Heart right ventricle (tissue), 16 donors: ENCODE measurements around the gene CEP112. TPM values are rescaled to one million over a fixed set of nuclear protein-coding genes. Genes with fewer than 3 reads are reported as not detected.

Experiments used
- ATAC-seq, 8 donors: fragments of 200-7000 bp; cut with Tn5 transposase; one replicate each; pipeline ENCODE4 v1.9.1; 2020; ENCODE audit warnings: mild to moderate bottlenecking in 8 of 8, moderate library complexity in 8 of 8, moderate number of reproducible peaks in 1 of 8
- DNase-seq, 2 donors: peaks; one replicate each; pipeline ENCODE4 v3.0.0-alpha.2; 2020
- H3K27ac ChIP-seq, 10 donors: fragments of 200-600 bp; sonication (generic) in 2 of 10; one replicate each; pipeline versions ENCODE4 v1.5.0 to v1.8.0; 2020 to 2022; ENCODE audit warnings: mild to moderate bottlenecking in 3 of 10
- H3K27me3 ChIP-seq, 7 donors: fragments of 200-600 bp; one replicate each; pipeline ENCODE4 v1.8.0; 2021 to 2022; ENCODE audit warnings: mild to moderate bottlenecking in 2 of 7
- H3K36me3 ChIP-seq, 9 donors: fragments of 200-600 bp; sonication (generic) in 1 of 9; one replicate each; pipeline versions ENCODE4 v1.5.0 to v1.8.0; 2020 to 2022; ENCODE audit warnings: mild to moderate bottlenecking in 2 of 9
- H3K4me1 ChIP-seq, 9 donors: fragments of 200-600 bp; sonication (generic) in 1 of 9; one replicate each; pipeline versions ENCODE4 v1.5.0 to v1.8.0; 2020 to 2022; ENCODE audit warnings: mild to moderate bottlenecking in 4 of 9
- H3K4me3 ChIP-seq, 10 donors: fragments of 200-600 bp; sonication (generic) in 2 of 10; one replicate each; pipeline versions ENCODE4 v1.5.0 to v1.8.0; 2020 to 2022; ENCODE audit warnings: mild to moderate bottlenecking in 7 of 10, moderate library complexity in 2 of 10
- H3K9me3 ChIP-seq, 11 donors: fragments of 200-600 bp in 10 of 11; sonication (generic) in 2 of 11; one replicate each; pipeline versions ENCODE4 v1.5.0 to v1.8.0; 2013 to 2022; ENCODE audit warnings: mild to moderate bottlenecking in 2 of 11, control low read depth in 1 of 11, moderate library complexity in 1 of 11
- CTCF ChIP-seq, 9 donors: fragments of 200-600 bp; sonication (generic) in 2 of 9; IDR thresholded peaks; one replicate each; pipeline versions ENCODE4 v1.5.0 to v1.8.0; 2021 to 2022; ENCODE audit warnings: antibody characterized with exemption in 9 of 9, mild to moderate bottlenecking in 5 of 9, moderate library complexity in 1 of 9
- WGBS, 2 donors: extraction: QIAGEN DNeasy Blood & Tissue Kit; methylation state at CpG; one replicate each; pipeline ENCODE4 v1.1.7; 2013; ENCODE audit warnings: inconsistent platforms in 1 of 2; 5-methylcytosine and 5-hydroxymethylcytosine counted together
- intact Hi-C, 10 donors: fragments of 100-400 bp; cut with DNase I; formaldehyde crosslinking; loops; one replicate each; pipeline versions ENCODE4 v1.11.1 to v1.14.2; 2022
- polyA plus RNA-seq, 2 donors: library from polyadenylated mRNA; stranded (reverse); fragments of 200-250 nt; gene quantifications; one replicate each; pipeline ENCODE4 v1.2.3, GENCODE V29; 2013
- total RNA-seq, 10 donors: library from RNA; stranded (reverse); fragmentation: NEBNext Ultra II Directional in 3 of 10; extraction: Animal tissue kit (Norgen Biotek cat#: 25700) in 3 of 10; gene quantifications; one replicate each; pipeline versions ENCODE4 v1.2.1 to v1.2.4, GENCODE V29; 2021 to 2023
- donor health status: Arrhythmogenic right ventricular cardiomyopathy.
- donor health status: ischemic (EF 13 %, LVEDD 7.1; RV severe dilation, severe dysfunction).
- donor health status: healthy with polysubstance abuse.
- donor health status: DM: no; HTN: yes; CAD: no.
- donor health status: DM: no; HTN: no; CAD: no.
- donor health status: ischemic (EF 25% LVEDD 6.9; RV normal size, moderate dysfunction).
- donor health status: ischemic (EF 25% LVEDD 5.7; RV mildly dilated, moderate dysfunction).
- donor health status: healthy.
- donor health status: DM: yes; HTN: yes; CAD: no.
- donor health status: Ischemic cardiomyopathy.
- donor health status: ischemic (EF 35%, LVEDD 5.7; RV mildly dilated, moderate dysfunction).
- donor health status: nonischemic (EF 11% LVEDD 7.7; RV severe dilation, severe dysfunction).
- donor health status: DM: yes; HTN: yes; CAD: no.
- donor health status: PGD.
- donor health status: ischemic (EF 29% LVEDD 5.4; RV normal size, mild dysfunction).
- donor health status: nonischemic (EF 23%, LVEDD 6.1; RV moderate dilation, normal function).

CEP112 gene
- total and polyA plus RNA-seq, 12 donors = 6.7 to 30.0 (median 16.3) TPM

DNA sequence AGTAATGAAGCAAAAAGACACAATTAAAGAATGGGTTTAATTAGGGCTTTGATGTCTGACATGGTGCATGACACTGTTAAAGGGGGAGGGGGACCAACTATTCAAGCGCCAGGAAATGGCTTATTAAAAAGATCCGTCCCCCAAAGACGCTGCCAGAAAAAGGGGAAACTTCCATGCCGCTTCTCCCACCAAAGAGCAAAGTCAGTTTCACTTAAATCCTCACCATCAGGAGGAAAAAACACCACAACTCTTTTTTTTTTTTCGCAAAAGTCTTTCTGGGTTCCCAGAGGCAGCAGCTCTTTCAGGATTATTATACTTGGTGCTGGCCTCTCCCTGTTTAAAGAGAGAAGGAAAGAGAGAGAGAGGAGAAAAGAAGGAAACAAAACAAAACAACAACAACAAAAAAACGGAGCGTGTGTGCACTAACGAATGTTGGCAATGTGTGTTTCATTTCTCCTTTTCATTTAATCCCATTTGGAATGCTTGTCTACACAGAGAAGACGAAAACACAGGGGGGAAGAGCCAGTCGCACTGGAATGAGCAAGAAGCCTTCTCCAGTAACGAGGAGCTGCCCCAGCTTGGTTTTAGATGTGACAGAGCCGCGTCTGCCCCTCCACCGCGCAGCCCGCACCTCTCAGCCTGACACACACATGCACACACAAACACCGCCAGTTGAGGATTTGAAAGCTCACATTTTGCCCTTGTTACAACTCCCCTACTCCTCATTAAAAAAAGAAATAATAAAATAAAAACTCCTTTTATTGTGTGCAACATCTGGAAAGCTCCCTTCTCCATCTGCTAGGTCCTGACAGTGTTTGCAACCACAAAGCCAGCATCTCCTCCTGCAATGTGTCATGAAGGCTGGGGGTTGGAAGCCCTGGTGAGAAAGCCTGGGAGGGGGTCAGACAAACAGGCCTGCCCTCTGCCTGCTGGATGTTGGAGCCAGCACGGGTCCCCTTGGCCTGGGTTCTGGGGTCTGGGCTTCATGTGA, 597.8 kb downstream of the CEP112 start:
- intact Hi-C loops = no loop called here
- DNase-seq = no peak
- no peak for TF ChIP-seq CTCF (IDR thresholded peaks at IDR 0.05)
- peak in 1 of 8 donors; percentile 38 for ATAC-seq
- peak overlapping the region in 1 of 10 donors; percentile 36 for H3K27ac ChIP-seq
- H3K9me3 ChIP-seq = no peaks in the 10 kb centered on the region
- peaks cover 0 to 7% (median 0%) of the 10 kb centered on the region in 9 donors for H3K4me1 ChIP-seq
- no peaks in the 10 kb centered on the region for H3K27me3 ChIP-seq
- H3K4me3 ChIP-seq = peak overlapping the region in 6 of 10 donors; percentile 16 to 33 (median 22)
- no peaks in the 10 kb centered on the region for H3K36me3 ChIP-seq
- WGBS, 2 donors = 43 to 53% methylated on average over 18 of the region's 18 CpGs

DNA sequence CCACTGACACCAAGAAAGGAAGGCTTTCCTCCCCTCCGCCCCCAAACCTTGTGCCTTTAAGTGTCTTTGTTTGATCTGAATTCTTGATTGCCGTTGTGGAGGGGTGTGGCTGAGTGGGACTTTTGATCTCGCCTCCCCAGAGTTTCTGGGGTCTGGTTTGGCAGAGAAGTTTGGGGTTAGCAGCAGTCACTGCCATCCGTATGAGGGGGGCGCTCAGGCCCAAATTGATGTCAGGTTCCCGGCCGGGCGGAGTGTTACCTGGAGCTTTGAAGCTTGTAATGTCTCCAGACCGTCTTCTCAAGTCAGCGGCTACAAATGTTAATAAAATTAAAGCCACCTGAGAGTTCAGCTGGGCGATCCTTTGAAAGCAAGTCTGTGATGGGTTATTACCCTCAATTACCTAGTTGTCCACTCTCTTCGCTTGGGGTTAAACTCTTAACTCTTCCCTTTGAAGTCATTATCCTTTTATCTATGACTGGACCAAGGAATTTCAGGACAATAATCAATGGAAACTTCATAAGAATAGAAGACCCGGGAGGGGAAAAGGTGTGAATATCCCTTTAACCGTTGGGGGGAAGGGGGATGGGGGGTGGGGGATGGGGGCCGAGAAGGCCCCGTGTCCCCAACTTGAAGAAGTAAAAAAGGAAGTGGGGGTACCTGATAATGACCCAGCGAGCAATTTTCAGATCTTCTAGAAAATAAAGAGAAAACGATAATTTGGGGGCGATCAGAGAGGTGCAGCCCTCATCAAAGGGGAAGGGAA, 598.7 kb downstream of the CEP112 start:
- Histone ChIP-seq H3K4me1 (peaks cover 0 to 10% (median 3%) of the 10 kb centered on the region in 9 donors), H3K4me3 (peak overlapping the region in 2 of 10 donors; percentile 24 to 33), H3K36me3 (no peaks in the 10 kb centered on the region), H3K9me3 (no peaks in the 10 kb centered on the region), H3K27ac (no peak overlapping the region), H3K27me3 (no peaks in the 10 kb centered on the region)
- 77 to 80% methylated on average over 19 of the region's 19 CpGs for WGBS, 2 donors
- no peak for TF ChIP-seq CTCF (IDR thresholded peaks at IDR 0.05)
- ATAC-seq = no peak
- no peak for DNase-seq
- intact Hi-C loops = no loop called here

DNA sequence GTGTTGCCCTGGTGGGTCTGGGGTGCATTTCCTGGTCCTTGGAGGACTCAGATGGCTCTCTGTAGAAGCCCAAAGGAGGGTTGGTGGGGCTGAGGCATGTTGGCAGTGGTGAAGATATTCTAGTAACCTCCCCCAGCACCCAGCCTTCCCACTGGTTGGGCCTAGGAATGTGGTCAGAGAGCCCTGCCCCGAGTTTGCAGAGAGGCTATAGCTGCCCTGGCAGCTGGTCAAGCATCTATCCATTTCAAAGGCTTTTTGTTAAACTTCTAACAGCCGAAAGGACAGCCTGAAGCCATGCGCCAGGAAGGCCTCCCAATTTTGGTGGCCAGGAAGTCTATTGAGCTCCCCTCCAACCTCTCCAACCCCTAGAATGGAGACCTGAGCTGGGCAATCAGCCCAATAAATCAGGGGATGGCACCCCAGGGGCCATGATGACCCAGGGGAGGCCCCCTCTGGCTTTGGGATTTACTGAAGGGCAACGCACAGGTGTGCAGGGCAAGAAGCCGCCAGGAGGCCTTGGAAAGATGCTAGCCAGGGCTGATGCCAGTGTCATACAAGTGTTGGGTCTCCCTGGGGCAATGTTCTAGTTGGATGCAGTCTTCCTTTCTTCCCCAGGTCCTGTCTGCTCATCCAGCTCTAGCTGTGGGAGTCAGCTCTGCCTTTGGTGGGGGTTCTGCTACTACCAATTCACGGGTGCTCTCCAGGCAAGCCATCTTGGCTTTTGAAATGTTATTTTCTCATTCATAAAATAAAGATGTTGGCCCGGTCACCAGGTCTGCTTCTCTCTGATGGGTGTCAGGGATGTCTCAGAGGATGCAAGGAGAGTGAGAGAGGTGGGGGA, 599.6 kb downstream of the CEP112 start:
- no peak for TF ChIP-seq CTCF (IDR thresholded peaks at IDR 0.05)
- no peaks in the 10 kb centered on the region for H3K9me3 ChIP-seq
- ATAC-seq (no peak), DNase-seq (no peak)
- H3K4me3 ChIP-seq = no peak overlapping the region
- intact Hi-C loops = no loop called here
- H3K36me3 ChIP-seq = no peaks in the 10 kb centered on the region
- 91 to 97% methylated on average over 7 of the region's 7 CpGs for WGBS, 2 donors
- H3K27me3 ChIP-seq = no peaks in the 10 kb centered on the region
- peaks cover 8 to 20% (median 11%) of the 10 kb centered on the region in 9 donors for H3K4me1 ChIP-seq
- no peak overlapping the region for H3K27ac ChIP-seq
